ENCODE data around the gene RHBDL1. TPM values are rescaled to one million over a fixed set of nuclear protein-coding genes. Genes with fewer than 3 reads are reported as not detected.
A peak's percentile ranks its signal among the peaks of the same experiment; 100 is the strongest.
"Not testable (repeated sequence)": the region's sequence is repeated elsewhere in the genome, so short reads cannot be mapped to it uniquely, and the experiment has no call there.

The RHBDL1 gene
- total RNA-seq, 1 donor from 2014 or later = 0.51 TPM

- DNase-seq = no peak
These were observed 12.0 kb downstream of the RHBDL1 start for GRCh38 chr16:687499-687898.

GRCh38 chr16:689175-689897 is 13.9 kb downstream of the RHBDL1 start:
- DNase-seq = no peak

GRCh38 chr16:691242-691641 is 15.8 kb downstream of the RHBDL1 start:
- not testable (repeated sequence) for DNase-seq

- DNase-seq = no peak
These were observed 17.1 kb downstream of the RHBDL1 start for GRCh38 chr16:692356-693108.

GRCh38 chr16:693364-693763 is 17.9 kb downstream of the RHBDL1 start:
- DNase-seq = no peak

GRCh38 chr16:693766-694165 is 18.3 kb downstream of the RHBDL1 start:
- no peak for DNase-seq

GRCh38 chr16:694187-694862 is 18.9 kb downstream of the RHBDL1 start:
- no peak for DNase-seq

GRCh38 chr16:694863-695354 is 19.4 kb downstream of the RHBDL1 start:
- no peak for DNase-seq

- DNase-seq = no peak
These were observed 20.1 kb downstream of the RHBDL1 start for GRCh38 chr16:695355-696089.

GRCh38 chr16:698911-699671 is 23.6 kb downstream of the RHBDL1 start:
- DNase-seq = no peak

GRCh38 chr16:700684-701584 is 25.5 kb downstream of the RHBDL1 start:
- peak; percentile 40 for DNase-seq

GRCh38 chr16:702341-702740 is 26.9 kb downstream of the RHBDL1 start:
- DNase-seq = no peak

- DNase-seq = no peak
These were observed 27.9 kb downstream of the RHBDL1 start for GRCh38 chr16:703406-703805.

GRCh38 chr16:704047-704446 is 28.6 kb downstream of the RHBDL1 start:
- DNase-seq = no peak

- no peak for DNase-seq
These were observed 29.3 kb downstream of the RHBDL1 start for GRCh38 chr16:704552-705380.

- no peak for DNase-seq
These were observed 30.1 kb downstream of the RHBDL1 start, which contains the start of gene FBXL16 for GRCh38 chr16:705431-706188. TSS of gene FBXL16 (minus strand) at chr16:705801. CDS start at chr16:697405, 8,396 bp downstream.

- DNase-seq = no peak
These were observed 31.0 kb downstream of the RHBDL1 start for GRCh38 chr16:706189-707061.

- no peak for DNase-seq
These were observed 31.6 kb downstream of the RHBDL1 start for GRCh38 chr16:707062-707538.
